ENCODE measurements around the gene THBS2.

Gene THBS2

DNA sequence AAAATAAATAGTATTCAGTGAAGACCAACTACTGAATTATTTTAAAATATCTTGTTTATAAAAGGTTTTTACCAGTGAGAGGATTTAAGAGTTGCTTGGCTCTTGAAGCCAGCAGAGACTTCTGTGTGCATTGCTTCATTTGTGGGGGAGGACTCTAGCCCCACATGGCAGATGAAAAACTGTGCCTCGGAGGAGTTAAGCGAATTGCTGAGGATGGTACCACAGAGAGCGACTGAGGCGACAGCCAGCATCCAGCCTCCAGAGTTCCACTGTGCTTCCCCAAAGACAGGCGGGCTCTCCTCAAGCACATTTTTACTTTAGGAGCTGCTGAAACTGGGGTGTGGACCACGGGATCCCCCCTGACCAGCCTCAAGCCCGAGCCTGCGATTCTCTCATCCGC lies 80.7 kb downstream of the THBS2 start:
- no peak for DNase-seq (ENCODE audit: insufficient read length, low spot score)
- FAIRE-seq: no peak
- no peak for TF ChIP-seq POLR2AphosphoS5 (IDR thresholded peaks at IDR 0.05; ENCODE audit: low read depth, low read length)
- TF ChIP-seq POLR2A (IDR thresholded peaks at IDR 0.05; ENCODE audit: low read depth, low read length): no peak
- no peak for TF ChIP-seq TAF1 (IDR thresholded peaks at IDR 0.05; ENCODE audit: low read depth, low read length)
- no peak for TF ChIP-seq PAX5 (IDR thresholded peaks at IDR 0.05; ENCODE audit: insufficient read depth, low read length, severe bottlenecking)
- no peak for TF ChIP-seq SPI1 (IDR thresholded peaks at IDR 0.05; ENCODE audit: low read depth, low read length)
- no peak for TF ChIP-seq POU2F2 (IDR thresholded peaks at IDR 0.05; ENCODE audit: low read depth, low read length)

DNA sequence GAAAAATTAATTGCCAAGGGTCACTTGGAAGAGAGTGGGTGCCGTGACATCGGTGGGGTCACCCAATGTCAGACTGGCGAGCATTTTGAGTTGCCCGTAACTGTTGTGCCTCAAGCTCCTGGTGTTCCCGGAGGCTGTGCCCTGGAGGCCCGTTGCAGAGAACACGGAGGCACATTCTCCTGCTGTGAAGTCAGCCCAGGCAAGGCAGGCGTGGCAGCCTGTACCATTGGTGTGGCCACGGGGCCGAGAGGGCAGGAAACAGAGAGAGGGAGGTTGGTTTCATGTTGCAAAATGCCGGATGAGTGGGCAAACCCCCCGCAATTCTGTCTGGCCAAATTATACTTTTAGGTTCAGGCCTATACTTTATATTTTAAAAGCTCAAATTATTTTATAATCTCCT lies 81.2 kb downstream of the THBS2 start:
- no peak for DNase-seq (ENCODE audit: insufficient read length, low spot score)
- no peak for TF ChIP-seq POU2F2 (IDR thresholded peaks at IDR 0.05; ENCODE audit: low read depth, low read length)
- no peak for FAIRE-seq

DNA sequence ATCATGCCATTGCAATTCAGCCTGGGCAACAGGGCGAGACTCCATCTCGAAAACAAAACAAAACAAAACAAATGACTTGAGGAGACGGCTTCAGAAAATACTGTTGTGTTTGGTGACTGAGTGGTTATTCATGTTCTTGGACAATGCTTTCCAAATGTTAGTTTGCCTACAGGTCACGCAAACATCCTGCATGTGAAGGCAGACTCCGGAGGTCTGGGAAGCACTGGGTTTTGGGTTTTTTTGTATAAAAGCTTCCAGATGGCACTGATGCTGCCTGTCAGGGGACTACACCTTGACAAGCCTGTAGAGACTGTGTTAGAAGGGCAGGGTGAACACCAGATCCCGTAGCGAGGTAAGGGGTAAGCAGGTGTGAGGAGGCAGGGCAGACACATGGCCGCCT lies 81.7 kb downstream of the THBS2 start:
- DNase-seq (ENCODE audit: insufficient read length, low spot score) (no peak), FAIRE-seq (no peak)
- TF ChIP-seq POU2F2 (IDR thresholded peaks at IDR 0.05; ENCODE audit: low read depth, low read length) (no peak), PAX5 (IDR thresholded peaks at IDR 0.05; ENCODE audit: insufficient read depth, low read length, severe bottlenecking) (no peak), SPI1 (IDR thresholded peaks at IDR 0.05; ENCODE audit: low read depth, low read length) (no peak), TAF1 (IDR thresholded peaks at IDR 0.05; ENCODE audit: low read depth, low read length) (no peak), POLR2AphosphoS5 (IDR thresholded peaks at IDR 0.05; ENCODE audit: low read depth, low read length) (no peak), POLR2A (IDR thresholded peaks at IDR 0.05; ENCODE audit: low read depth, low read length) (no peak)

DNA sequence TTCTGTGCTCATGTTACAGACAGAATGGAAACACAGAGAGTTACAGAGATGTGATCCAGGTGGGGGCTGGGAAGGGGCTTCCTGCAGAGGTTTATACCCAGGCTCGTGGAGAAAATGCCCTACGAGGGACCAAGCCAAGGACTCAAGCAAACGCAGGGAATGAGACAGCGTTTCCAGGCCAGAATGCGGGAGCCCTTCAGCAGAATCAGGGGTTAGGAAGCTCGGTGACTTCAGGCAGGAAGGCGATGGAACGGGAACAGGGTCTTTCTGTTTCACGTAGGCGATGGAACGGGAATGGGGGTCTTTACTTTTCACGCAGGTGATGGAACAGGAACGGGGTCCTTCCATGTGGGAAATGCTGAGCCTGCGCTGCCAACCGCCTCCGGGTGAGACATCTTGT lies 82.6 kb downstream of the THBS2 start:
- FAIRE-seq (no peak), DNase-seq (ENCODE audit: insufficient read length, low spot score) (no peak)
- TF ChIP-seq TAF1 (IDR thresholded peaks at IDR 0.05; ENCODE audit: low read depth, low read length) (no peak), POLR2AphosphoS5 (IDR thresholded peaks at IDR 0.05; ENCODE audit: low read depth, low read length) (no peak), SPI1 (IDR thresholded peaks at IDR 0.05; ENCODE audit: low read depth, low read length) (no peak), POLR2A (IDR thresholded peaks at IDR 0.05; ENCODE audit: low read depth, low read length) (no peak), POU2F2 (IDR thresholded peaks at IDR 0.05; ENCODE audit: low read depth, low read length) (no peak), PAX5 (IDR thresholded peaks at IDR 0.05; ENCODE audit: insufficient read depth, low read length, severe bottlenecking) (no peak)

DNA sequence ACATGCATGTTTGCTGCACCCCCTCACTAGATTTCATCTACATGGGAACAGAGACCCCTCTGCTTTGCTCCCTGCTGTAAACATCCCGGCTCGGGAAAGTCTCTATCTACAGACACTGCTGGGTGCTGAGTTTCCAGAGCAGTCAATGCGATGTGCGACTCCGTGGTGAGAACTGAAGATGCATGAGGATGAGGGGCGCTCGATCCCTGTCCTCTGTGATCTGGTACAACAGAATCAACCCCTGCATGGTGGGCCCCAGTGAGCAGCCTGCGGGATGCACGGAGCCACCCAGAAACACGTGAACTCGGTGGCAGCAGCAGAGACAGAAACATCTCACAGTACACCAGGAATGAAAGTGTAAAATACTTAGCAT lies 83.1 kb downstream of the THBS2 start:
- DNase-seq (ENCODE audit: insufficient read length, low spot score): no peak
- no peak for TF ChIP-seq POLR2AphosphoS5 (IDR thresholded peaks at IDR 0.05; ENCODE audit: low read depth, low read length)
- TF ChIP-seq TAF1 (IDR thresholded peaks at IDR 0.05; ENCODE audit: low read depth, low read length): no peak
- no peak for TF ChIP-seq PAX5 (IDR thresholded peaks at IDR 0.05; ENCODE audit: insufficient read depth, low read length, severe bottlenecking)
- no peak for TF ChIP-seq POLR2A (IDR thresholded peaks at IDR 0.05; ENCODE audit: low read depth, low read length)
- TF ChIP-seq POU2F2 (IDR thresholded peaks at IDR 0.05; ENCODE audit: low read depth, low read length): no peak
- no peak for TF ChIP-seq SPI1 (IDR thresholded peaks at IDR 0.05; ENCODE audit: low read depth, low read length)

DNA sequence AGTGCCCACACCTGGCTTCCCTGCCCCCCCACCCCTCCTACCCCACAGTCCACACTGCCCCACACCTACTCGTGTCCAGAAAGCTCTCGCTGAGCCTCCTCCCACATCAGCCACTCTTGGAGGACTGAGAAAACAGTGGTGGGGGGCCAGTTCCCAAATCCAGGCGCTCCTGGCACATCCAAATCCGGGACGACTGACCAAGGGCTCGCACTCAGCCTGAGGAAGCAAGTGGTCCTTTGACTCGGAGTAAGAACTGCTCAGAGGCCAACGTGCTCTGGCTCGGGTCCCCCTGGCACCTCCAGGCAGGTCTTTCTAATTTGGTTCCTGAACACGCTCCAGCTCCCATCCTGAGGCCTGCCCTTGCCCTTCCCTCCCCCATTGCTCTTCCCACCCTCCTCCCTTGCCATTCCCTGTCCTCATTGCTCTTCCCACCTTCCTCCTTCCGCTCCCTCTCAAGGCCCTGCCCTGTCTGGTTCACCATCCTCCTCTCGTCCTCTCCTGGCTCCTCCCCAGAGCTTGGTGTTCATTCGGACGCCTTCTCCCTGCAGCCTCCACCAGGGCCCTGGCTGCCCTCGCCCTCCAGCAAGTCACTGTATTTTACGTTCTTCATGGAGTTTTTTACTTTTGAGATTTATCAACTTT lies 83.6 kb downstream of the THBS2 start:
- DNase-seq (ENCODE audit: insufficient read length, low spot score) (no peak), FAIRE-seq (no peak)
- TF ChIP-seq POLR2A (IDR thresholded peaks at IDR 0.05; ENCODE audit: low read depth, low read length) (no peak), SPI1 (IDR thresholded peaks at IDR 0.05; ENCODE audit: low read depth, low read length) (no peak), PAX5 (IDR thresholded peaks at IDR 0.05; ENCODE audit: insufficient read depth, low read length, severe bottlenecking) (no peak), POU2F2 (IDR thresholded peaks at IDR 0.05; ENCODE audit: low read depth, low read length) (no peak), POLR2AphosphoS5 (IDR thresholded peaks at IDR 0.05; ENCODE audit: low read depth, low read length) (no peak), TAF1 (IDR thresholded peaks at IDR 0.05; ENCODE audit: low read depth, low read length) (no peak)

More for the DNA sequence above, 83.1 kb downstream of the THBS2 start:
- no peak for FAIRE-seq

DNA sequence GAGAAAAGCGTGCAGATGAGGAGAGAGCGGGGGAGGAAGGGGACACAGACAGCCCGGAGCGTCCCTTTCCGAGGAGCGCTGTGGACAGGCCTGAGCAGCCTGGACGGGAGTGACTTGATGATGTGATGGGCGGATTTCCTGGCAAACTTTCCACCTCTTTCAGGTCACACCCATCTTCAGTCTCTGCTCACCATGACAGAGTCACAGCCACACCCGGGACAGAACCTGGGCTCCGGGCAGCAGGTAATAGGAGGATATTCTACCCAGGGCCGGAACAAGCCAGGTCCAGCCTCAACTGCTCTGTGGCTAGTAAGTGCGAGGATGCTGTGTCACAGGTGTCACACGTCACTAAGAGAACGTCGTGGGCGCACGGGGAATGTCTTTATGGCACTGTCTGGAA lies 84.3 kb downstream of the THBS2 start:
- no peak for FAIRE-seq
- no peak for DNase-seq (ENCODE audit: insufficient read length, low spot score)
- TF ChIP-seq TAF1 (IDR thresholded peaks at IDR 0.05; ENCODE audit: low read depth, low read length): no peak
- TF ChIP-seq POLR2AphosphoS5 (IDR thresholded peaks at IDR 0.05; ENCODE audit: low read depth, low read length): no peak
- no peak for TF ChIP-seq PAX5 (IDR thresholded peaks at IDR 0.05; ENCODE audit: insufficient read depth, low read length, severe bottlenecking)
- TF ChIP-seq POU2F2 (IDR thresholded peaks at IDR 0.05; ENCODE audit: low read depth, low read length): no peak
- TF ChIP-seq POLR2A (IDR thresholded peaks at IDR 0.05; ENCODE audit: low read depth, low read length): no peak

DNA sequence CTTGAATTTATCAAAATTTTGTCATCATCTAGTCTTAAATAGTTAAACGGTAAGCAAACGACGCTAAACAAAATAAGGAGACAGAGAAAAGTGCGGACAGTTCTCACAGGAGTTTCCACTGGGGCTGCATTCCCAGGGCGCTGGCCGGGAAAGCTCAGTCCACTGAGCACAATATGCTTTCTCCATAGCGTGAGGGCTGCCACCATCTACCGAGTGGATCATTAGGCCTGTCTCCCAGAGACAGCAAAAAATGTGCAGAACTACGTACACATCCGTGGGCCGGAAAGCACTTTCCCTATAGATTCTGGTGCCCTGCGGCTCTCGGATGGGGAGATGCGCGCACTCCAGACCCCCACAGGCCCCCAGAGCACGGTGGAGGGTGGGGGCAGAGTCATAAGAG lies 84.9 kb downstream of the THBS2 start:
- FAIRE-seq (no peak), DNase-seq (ENCODE audit: insufficient read length, low spot score) (no peak)
- TF ChIP-seq PAX5 (IDR thresholded peaks at IDR 0.05; ENCODE audit: insufficient read depth, low read length, severe bottlenecking) (no peak), POLR2AphosphoS5 (IDR thresholded peaks at IDR 0.05; ENCODE audit: low read depth, low read length) (no peak), TAF1 (IDR thresholded peaks at IDR 0.05; ENCODE audit: low read depth, low read length) (no peak), POU2F2 (IDR thresholded peaks at IDR 0.05; ENCODE audit: low read depth, low read length) (no peak), POLR2A (IDR thresholded peaks at IDR 0.05; ENCODE audit: low read depth, low read length) (no peak), SPI1 (IDR thresholded peaks at IDR 0.05; ENCODE audit: low read depth, low read length) (no peak)

DNA sequence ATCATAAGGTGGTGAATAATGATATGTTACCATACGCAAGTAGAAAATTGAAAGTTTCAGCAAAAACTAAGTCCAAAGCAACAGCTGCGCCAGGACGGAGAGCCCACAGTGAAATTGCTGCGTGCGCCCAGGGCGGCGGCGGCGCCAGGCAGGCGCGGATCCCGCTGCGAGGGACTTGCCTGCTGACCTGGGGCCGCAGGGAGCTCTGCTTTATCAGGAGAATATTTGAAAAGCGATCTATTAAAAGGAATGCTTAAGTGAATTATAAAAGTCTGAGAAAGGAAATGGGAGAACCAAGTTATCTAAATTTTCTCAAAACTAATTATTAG lies 85.4 kb downstream of the THBS2 start:
- FAIRE-seq (no peak), DNase-seq (ENCODE audit: insufficient read length, low spot score) (no peak)
- TF ChIP-seq PAX5 (IDR thresholded peaks at IDR 0.05; ENCODE audit: insufficient read depth, low read length, severe bottlenecking) (no peak), POU2F2 (IDR thresholded peaks at IDR 0.05; ENCODE audit: low read depth, low read length) (no peak), POLR2AphosphoS5 (IDR thresholded peaks at IDR 0.05; ENCODE audit: low read depth, low read length) (no peak), TAF1 (IDR thresholded peaks at IDR 0.05; ENCODE audit: low read depth, low read length) (no peak)

DNA sequence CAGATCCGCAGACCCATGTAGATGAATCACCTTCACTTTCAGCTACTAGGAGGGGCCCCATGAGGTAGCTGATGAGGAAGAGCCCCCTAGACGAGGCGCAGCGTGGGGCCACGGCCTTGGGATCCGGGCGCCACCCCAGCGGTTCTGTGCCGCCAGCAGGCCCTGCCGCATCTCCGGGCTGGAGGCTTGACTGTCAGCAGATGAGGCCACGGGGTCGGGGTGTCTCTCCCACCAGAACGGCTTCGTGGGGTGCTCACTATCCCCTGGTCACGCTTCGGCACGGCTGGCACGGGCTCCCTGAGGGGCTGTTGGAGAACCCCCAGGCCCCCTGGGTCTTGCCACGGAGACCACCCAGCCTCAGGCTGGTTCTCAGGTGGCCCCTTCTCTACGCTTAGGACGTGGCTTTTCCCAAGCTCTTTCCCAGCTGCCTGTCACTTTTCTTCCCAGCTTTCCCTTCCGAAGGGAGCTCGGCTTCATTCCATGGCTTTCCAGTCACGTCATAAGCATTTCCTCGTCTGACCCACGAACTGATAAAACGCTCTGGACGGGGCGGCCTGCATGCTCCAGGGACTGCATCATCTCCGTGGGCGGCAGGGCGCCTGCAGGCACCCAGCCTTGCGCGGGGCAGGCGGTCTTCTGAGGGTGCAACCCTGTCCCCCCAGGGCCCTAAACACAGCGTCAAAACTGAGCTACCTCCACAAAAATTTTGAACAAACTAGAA lies 85.9 kb downstream of the THBS2 start:
- FAIRE-seq (no peak), DNase-seq (ENCODE audit: insufficient read length, low spot score) (no peak)
- TF ChIP-seq POLR2A (IDR thresholded peaks at IDR 0.05; ENCODE audit: low read depth, low read length) (no peak), SPI1 (IDR thresholded peaks at IDR 0.05; ENCODE audit: low read depth, low read length) (no peak), PAX5 (IDR thresholded peaks at IDR 0.05; ENCODE audit: insufficient read depth, low read length, severe bottlenecking) (no peak), POLR2AphosphoS5 (IDR thresholded peaks at IDR 0.05; ENCODE audit: low read depth, low read length) (no peak), POU2F2 (IDR thresholded peaks at IDR 0.05; ENCODE audit: low read depth, low read length) (no peak), TAF1 (IDR thresholded peaks at IDR 0.05; ENCODE audit: low read depth, low read length) (no peak)
